ENCODE results near the gene TNRC6A.
A peak's percentile ranks its signal among the peaks of the same experiment; 100 is the strongest.
"Not testable (repeated sequence)": the region's sequence is repeated elsewhere in the genome, so short reads cannot be mapped to it uniquely, and the experiment has no call there.

TNRC6A gene

DNA sequence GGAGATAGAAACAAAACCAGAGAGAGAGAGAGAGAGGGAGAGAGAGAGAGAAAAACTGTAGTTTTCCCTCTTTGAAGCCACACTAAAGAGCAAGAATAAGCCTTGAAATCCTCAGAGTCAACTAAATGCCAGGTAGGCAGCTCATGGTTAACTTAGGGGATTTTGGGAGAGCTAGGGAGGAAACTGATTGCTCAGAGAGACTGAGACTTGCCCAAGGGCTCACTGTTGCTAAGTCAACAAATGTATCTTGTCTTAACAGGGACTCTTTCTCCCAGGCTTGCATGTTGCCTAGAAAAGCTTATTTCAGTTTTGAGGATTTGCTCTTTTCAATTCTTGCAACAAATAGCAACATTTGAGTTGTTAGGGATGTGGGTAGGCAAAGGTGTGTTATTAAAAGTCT, 111.8 kb downstream of the TNRC6A start:
- DNase-seq (ENCODE audit: extremely low read depth in 1 of 2, low read depth in 1 of 2): no peak

DNA sequence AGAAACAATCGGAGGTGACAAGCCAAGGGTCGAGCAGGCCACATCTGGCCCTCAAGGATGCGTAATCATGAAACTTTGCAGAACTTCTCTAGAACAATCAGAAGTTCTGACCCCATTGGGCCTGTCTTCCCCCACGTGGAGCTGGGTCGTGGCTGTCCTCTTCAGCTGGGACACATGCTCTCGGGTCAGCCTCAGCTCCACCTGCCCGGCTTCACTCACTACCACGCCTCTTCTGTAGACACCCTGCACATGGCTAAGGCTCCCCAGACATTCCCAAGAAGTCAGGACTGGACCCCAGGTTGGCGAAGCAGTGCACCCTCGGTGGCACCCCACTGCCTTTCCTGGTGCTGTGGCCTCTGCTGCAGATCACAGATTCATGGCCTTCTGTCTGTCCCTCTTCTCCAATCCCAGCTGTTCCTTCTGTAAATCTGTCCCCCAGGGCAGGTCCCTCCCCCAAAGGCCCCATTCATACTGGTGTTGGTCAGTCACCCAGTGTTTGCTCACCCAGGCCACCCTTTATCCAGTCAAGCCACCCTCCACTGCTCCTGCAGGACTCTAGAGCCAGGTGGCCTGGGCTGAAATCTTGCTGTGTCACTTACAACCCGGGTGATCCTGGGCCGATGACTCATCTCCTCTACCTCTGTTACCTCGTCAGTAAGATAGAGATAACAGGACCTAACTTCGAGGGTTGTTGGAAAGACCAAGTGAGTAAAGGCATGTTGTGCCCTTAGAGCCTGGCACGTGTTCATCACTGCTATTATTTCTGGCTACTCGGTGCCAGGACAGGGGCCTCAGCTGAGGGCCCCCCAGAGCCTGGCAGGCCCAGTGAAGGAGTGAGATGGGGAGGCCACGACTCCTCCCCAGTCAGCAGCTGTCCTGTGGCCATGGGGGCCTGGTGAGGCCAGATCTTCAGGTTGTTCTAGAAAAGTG, 114.9 kb downstream of the TNRC6A start:
- DNase-seq (ENCODE audit: extremely low read depth in 1 of 2, low read depth in 1 of 2): no peak

DNA sequence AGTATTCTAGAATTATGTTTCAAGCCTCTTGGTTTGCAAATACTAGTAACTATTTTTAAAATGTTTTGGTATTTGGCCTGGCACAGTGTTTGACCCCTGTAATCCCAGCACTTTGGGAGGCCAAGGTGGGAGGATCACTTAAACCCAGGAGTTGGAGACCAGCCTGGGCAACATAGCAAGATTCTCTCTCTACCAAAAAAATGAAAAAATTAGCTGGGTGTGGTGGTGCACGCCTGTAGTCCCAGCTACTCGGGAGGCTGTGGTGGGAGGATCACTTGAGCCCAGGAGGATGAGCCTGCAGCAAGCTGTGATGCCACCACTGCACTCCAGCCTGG, 115.5 kb downstream of the TNRC6A start:
- DNase-seq (ENCODE audit: extremely low read depth in 1 of 2, low read depth in 1 of 2): not testable (repeated sequence)

DNA sequence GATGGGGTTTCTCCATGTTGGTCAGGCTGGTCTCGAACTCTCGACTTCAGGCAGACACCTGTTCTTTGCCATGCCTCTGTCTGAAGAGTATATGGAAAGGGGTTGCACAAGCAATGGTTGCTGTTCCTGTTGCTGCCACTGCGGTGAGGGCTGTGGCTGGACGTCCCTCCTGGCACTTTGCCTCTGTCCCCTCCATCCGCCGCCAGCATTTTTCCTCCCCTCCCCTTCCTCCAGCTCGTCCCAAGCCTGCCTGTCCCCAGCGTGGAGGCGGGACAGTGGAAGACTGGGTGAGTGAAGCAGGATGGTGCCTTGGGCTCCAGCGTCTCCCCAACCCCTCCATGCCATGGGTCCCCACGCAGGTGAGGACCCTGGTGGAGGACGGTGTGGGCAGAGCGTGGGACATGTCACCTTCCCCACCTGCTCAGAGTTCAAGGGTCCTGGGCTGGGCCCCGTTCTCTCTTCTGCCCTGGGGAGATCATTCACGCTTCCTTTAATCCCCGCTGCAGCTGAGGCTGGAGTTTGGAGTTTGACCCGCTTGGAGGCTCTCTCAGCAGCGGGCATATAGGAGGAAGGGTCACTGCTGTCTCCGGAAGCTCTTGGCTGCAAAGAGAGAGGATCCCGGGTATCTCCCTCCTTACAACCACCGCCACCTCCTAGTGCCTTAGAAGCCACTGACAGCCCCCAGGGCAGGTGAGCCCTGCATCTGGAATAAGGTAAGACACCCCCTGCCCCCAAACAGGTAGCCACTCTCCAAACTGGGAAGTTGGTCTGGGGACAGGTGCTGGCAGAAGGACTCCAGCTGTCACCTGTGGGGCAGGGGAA, 116.5 kb downstream of the TNRC6A start, which contains the start of gene SLC5A11:
Gene SLC5A11 (plus strand): TSS at position 238 of the 822 bp plus-strand sequence. CDS start 12,681 bp downstream, outside the sequence.
- no peak for DNase-seq (ENCODE audit: extremely low read depth in 1 of 2, low read depth in 1 of 2)

DNA sequence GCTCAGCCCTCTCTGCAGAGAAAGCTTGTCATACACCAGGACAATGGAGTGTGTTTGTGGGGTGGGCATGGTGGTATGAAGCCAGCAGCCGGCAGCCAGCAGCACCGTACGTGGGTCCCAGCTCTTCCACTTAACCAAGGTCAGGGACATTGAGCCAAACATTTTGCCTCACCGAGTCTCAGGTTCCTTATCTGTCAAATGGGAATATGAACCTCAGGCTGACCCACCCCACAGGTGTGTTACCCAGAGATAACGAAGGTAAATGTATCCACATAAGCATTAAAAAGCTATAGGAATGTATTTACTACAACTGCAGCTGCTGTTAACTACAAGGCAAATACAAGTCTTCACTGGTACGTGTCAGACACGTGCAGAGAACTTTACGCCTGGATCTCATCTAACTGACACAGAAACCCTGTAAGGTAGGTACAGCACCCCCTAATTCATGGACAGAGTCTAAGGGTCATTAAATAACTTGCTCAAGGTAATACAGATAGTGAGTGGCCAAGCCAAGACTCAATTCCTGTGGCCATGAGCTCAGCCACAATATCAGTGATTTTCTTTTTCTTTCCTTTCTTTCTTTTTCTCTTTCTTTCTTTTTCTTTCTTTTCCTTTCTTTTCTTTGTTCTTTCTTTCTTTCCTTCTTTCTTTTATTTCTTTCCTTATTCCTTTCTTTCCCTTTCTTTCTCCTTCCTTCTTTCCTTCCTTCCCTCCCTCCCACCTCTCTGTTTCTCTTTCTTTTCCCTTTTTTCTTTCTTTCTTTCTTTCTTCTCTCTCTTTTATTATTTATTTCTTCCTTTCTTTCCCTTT, 117.3 kb downstream of the TNRC6A start:
- no peak for DNase-seq (ENCODE audit: extremely low read depth in 1 of 2, low read depth in 1 of 2)

DNA sequence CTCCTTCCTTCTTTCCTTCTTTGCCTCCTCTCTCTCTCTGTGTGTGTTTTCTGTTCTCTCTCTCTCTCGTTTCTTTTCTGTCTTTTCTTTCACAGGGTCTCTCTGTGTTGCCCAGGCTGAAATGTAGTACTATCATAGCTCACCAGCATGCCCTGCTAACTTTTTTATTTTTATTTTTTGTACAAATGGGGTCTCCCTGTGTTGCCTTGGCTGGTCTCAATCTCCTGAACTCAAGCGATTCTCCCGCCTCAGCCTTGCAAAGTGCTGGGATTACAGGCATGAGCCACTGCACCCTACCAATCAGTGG, 117.9 kb downstream of the TNRC6A start:
- DNase-seq (ENCODE audit: extremely low read depth in 1 of 2, low read depth in 1 of 2): no peak

DNA sequence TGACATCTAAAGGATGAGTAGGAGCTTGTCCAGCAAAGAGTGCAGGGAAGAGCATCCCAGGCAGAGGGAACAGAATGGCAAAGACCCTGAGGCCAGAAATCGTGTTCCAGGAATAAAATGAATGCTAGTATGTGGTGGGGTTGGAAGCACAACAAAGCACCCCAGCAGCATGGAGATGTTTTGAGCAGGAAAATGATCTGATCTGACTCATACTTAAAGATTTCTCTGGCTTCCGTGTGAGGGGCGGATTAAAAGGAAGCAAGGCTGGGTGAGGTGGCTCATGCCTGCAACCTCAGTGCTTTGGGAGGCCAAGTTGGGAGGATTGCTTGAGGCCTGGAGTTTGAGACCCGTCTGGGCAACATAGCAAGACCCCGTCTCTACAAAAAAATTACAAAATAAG, 118.6 kb downstream of the TNRC6A start:
- DNase-seq (ENCODE audit: extremely low read depth in 1 of 2, low read depth in 1 of 2): no peak

DNA sequence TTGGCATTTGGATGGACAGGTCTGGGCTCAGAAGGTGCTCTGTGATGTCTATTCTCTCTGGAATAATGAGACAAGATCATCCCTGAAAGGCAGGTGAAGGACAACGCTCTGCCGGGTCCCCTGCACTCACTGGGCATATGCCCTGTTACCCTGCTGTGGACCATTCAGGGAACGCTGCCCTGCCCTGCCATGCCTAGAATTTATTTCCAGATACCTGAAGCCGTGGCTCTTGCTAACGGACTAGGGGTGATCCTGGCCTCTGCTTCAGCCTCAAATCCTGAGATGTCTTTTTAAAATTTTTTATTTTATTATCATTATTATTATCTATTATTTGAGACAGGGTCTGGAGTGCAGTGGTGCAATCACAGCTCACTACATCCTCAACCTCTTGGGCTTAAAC, 120.2 kb downstream of the TNRC6A start:
- no peak for DNase-seq (ENCODE audit: extremely low read depth in 1 of 2, low read depth in 1 of 2)

DNA sequence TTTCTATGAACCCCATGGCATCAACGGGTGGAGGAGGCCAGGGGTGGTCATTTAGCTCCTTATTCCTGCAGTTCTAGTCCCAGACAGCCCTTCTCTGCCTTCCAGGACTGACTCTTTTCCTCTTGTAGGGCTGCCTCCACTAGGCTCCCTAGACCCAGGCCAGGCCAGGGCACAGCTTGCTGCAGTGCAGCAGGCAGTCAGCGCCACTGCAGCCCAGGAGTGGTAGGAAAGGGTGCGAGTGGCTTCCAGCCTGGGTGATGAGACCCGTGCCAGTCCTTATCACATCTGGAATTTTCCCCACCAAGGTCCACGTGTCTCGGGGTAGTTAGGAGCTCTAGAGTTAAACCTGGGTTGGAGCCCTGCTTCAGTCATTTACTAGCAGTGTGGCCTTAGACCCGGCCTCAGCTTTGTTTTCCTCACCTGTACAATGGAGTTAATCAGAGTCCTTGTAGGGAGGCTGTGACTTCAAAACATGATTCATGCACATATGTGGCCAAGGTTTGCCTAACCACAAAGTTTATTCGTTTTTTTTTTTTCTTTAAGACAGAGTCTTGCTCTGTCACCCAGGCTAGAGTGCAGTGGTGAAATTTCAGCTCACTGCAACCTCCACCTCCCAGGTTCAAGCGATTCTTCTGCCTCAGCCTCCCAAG, 121.0 kb downstream of the TNRC6A start:
- no peak for DNase-seq (ENCODE audit: extremely low read depth in 1 of 2, low read depth in 1 of 2)

DNA sequence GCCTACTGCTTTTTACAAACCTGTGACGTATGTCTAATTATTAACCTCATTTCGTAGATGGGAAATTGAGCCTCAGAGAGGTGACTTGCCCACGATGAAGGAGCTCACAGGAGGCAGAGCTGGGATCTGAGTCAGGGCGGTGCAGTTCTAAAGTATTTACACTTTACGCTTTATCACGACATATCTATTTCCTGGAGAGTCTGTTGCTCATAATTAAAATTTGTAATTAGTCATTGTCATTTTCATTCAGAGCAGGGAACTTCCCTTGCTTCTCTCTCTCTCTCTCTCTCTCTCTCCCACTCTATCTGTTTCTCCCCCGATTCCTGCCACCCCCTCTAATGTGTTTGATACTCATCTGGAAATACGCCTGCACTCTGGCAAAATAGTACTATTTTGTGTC, 122.2 kb downstream of the TNRC6A start:
- DNase-seq (ENCODE audit: extremely low read depth in 1 of 2, low read depth in 1 of 2): no peak

DNA sequence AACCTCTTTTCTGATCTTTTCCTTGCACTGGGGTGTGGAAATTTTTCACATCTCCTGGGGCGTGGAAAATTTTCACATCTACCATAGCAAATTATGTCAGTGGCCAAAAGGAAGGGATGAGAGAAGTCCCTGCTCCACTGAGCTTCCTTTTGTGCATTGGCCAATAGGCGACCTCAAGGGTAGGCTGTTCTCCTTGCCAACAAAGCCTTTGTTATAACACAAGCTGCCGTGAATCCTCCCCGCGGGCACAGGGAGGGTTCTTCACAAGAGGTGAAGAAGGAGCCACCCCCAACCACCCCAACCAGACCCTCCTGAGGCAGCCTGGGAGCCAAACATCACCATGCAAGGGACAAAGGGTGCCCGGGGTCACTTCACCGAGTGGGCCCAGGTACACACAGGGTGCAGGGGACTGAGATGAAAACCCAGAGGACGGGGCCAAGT, 122.8 kb downstream of the TNRC6A start:
- DNase-seq (ENCODE audit: extremely low read depth in 1 of 2, low read depth in 1 of 2): no peak

DNA sequence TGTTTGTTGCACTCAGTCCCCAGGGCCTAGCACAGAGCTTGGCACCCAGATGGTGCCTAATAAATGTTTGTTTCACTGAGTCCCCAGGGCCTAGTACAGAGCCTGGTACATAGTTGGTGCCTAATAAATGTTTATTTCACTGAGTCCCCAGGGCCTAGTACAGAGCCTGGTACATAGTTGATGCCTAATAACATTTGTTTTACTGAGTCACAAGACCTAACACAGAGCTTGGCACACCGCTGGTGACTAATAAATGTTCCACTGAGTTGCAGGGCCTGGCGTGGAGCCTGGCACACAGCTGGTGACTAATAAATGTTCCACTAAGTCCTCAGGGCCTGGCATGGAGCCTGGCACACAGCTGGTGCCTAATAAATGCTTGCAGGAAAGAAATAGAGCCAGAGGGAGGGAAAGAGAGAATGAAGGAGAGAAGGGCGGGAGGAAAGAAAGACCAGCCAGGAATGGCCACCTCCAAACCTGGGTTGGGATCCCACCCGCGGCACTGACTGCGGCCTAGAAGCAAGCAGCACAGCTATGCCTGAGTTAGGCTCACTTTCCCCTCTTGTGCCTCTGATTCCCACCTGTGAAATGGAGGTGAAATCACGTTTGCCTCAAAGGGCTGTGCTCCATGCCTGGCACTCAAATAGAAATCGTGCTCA, 123.8 kb downstream of the TNRC6A start:
- DNase-seq (ENCODE audit: extremely low read depth in 1 of 2, low read depth in 1 of 2): no peak

DNA sequence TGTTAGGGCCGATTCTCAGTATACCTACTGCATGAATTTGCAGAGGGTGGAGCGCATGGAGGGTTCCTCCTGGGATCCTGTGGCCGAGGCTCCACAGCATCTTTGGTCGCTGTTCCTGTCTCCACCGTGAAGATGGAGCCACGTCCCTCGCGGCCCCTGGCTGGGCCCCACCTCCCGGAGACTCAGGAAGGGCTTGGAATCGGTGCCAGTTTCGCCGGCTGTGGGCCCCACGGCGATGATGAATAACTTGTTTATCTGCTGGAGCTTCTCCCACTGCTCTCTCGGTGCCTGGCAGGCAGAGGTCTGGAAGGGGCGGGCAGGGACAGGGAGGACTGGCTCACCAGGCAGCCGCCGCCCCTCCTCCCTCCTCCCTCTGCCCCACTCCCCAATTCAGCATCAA, 124.4 kb downstream of the TNRC6A start:
- DNase-seq (ENCODE audit: extremely low read depth in 1 of 2, low read depth in 1 of 2): no peak

DNA sequence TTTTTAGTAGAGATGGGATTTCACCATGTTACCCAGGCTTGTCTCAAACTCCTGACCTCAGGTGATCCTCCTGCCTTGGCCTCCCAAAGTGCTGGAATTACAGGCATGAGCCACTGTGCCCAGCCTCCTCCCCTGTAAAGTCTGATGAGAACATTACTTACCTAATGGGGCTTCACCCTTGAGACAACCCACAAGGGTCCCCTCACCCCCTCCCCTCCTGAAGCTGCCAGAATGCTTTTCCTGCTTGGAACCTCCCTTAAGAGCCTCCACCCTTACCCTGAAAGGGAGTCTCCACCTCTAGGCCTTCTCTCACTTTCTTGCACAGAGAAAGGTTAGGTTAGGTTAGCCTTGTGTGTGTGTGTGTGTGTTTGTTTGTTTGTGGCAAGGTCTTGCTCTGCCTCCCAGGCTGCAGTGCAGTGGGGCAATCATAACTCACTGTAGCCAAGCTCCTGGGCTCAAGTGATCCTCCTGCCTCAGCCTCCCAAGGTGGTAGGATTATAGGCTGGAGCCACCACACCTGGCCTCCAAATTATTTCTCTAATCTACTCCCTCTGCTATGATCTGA, 125.2 kb downstream of the TNRC6A start:
- DNase-seq (ENCODE audit: extremely low read depth in 1 of 2, low read depth in 1 of 2): no peak

DNA sequence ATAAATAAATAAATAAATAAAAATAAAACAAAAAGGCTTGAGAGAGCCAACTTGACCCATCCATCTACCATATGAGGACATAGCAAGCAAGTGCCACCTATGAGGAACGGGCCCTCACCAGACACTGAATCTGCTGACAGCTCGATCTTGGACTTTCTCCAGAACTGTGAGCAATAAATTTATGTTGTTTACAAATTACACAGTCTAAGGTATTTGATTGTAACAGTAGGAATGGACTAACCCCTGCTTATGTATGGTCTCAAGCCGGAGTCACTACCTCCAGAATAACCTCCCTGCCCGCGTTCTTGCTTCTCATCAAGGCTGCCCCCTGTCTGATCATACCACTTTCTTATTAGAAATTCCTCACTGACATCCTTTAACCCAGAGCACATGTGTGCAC, 126.2 kb downstream of the TNRC6A start:
- no peak for DNase-seq (ENCODE audit: extremely low read depth in 1 of 2, low read depth in 1 of 2)

DNA sequence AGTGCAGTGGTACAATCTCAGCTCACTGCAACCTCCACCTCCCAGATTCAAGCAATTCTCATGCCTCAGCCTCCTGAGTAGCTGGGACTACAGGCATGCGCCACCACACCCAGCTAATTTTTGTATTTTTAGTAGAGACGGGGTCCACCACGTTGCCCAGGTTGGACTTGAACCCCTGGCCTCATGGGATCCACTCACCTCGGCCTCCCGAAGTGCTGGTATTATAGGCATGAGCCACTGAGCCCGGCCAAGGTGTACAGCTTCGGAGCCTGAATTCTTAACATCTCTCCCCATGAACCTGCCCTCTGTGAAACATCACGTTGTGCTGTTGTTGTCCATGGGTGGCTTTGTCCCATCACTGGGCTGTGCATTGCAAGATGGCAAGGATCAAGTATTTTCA, 127.4 kb downstream of the TNRC6A start:
- not testable (repeated sequence) for DNase-seq (ENCODE audit: extremely low read depth in 1 of 2, low read depth in 1 of 2)

DNA sequence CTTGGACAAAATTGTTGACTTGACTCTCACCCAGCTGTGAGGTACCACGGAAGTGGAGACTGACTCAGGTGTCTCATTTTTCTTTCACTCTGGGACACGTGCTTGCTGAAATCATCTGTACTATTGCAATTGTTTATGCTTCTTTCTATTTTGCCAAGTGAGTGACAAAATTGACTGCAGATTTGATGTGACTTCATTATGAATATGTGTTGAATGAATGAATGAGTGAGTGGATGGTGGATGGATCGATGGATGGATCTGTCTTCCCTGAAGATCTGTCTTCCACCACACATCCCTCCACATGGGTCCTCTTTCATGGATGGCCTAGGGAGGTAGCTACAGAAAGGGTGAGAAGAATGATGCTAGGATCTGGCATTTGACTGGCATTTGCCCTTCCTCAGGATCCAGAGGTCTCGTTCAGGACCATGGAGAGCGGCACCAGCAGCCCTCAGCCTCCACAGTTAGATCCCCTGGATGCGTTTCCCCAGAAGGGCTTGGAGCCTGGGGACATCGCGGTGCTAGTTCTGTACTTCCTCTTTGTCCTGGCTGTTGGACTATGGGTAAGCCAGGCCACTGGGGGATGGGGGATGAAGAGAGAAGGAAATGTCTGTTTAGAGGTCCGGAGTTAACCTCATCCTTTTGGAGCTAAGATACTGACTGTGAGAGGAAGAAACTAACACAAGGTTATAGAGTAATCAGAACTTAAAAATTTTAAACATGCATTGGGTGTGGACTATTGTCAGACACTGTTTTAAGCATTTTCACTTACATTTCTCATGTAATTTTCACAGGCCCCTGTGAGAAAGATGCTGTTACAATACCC, 129.0 kb downstream of the TNRC6A start:
- DNase-seq (ENCODE audit: extremely low read depth in 1 of 2, low read depth in 1 of 2): peak; percentile 0 to 12

DNA sequence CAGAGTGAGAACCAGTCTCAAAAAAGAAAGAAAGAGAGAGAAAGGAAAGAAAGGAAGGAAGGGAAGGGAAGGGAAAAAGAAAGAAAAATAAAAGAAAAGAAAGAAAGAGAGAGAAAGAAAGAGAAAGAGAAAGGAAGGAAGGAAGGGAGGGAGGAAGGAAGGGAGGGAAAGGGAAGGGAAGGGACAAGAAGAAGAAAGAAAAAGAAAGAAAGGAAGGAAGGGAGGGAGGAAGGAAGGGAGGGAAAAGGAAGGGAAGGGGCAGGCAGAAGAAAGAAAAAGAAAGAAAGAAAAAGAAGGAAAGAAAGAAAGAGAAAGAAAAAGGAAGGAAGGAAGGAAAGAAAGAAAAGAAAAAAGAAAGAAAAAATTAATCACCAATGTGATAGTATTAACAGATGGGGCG, 132.0 kb downstream of the TNRC6A start:
- no peak for DNase-seq (ENCODE audit: extremely low read depth in 1 of 2, low read depth in 1 of 2)

All from activated CD8-positive, alpha-beta memory T cell treated with anti-CD3 and anti-CD28 coated beads for 1 hour (primary cell).